Skeletal muscle cell (primary cell): Measurements from ENCODE around the gene ANKRD60.
A peak's percentile ranks its signal among the peaks of the same experiment; 100 is the strongest.

ENCODE experiments used
- DNase-seq: peaks from one replicate; pipeline ENCODE4 v3.0.0-alpha.2; 2010; ENCODE audit warnings: low read depth
- H3K4me3 ChIP-seq: 2 replicates; pipeline ENCODE4 v1.5.1; 2011; ENCODE audit warnings: low read depth, mild to moderate bottlenecking, control low read depth, low read length, moderate library complexity

Gene ANKRD60

DNA sequence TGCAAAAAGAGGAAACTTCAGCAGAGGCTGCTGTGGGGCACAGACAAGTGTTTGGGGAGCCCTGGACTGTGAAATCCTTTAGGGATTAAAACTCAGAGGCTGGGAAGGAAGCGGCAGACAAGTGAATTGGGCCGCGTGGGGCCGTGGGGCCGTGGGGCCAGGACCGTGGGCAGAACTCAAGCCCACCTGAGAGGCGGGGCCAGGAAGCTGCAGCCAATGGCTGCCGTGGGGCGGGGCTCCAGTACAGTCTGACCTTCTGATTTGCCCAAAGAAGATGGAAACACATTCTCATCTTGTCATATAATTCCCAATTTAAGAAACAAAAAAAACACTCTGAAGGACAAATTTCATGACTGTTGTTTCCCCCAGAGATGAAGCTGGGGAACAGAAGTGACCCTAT is 55.4 kb downstream of the ANKRD60 start:
- no peak for DNase-seq
- H3K4me3 ChIP-seq, result no peak overlapping the region

GRCh38 chr20:58171796-58172425 is 56.5 kb downstream of the ANKRD60 start:
- no peak for DNase-seq

DNA sequence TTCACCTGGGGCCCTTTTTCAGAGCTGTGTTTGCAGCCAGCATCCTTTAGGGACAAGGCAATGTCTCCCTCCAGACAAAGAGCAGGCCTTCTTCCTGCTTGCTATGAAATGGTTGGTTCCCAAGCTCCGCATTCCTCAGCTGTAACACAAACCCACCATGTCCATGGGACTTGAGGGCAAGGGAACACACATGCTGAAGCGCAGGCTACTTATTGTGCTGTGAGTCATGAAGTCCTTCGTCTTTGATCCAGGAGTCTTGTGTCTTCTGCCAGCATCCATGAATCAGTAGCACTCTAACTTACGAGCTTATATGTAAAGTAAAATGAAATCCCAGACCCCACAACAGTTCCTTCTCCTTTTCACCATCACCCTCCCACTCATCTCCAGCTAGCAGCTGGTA is 59.0 kb downstream of the ANKRD60 start:
- DNase-seq, result peak; percentile 43
- no peak overlapping the region for H3K4me3 ChIP-seq

More at GRCh38 chr20:58171796-58172425, 56.5 kb downstream of the ANKRD60 start:
- H3K4me3 ChIP-seq, result no peak overlapping the region

- no peak for DNase-seq
- no peak overlapping the region for H3K4me3 ChIP-seq
Measured at GRCh38 chr20:58168843-58169242, 59.6 kb downstream of the ANKRD60 start.

DNA sequence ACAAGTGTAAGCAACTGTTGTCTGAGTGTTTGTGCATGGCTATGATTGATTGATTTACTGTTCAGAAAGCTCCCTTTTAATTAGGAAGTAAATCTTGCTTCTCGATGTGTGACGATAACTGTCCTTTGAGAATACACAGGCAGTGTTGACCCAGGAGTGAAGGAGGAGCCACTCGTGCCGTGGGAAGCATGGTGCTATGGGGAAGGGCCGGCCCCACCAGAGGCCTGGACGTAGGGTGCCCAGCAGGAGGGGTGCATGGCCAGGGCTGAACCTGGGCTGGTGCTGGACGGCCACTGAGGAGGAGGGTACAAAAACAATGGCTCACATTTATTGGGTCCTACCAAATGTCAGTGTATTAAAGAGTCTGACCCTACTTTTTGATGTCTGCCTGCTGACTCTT is 60.7 kb downstream of the ANKRD60 start:
- no peak for DNase-seq
- H3K4me3 ChIP-seq, result no peak overlapping the region
